OCI-LY1 (cell line): ENCODE measurements around the gene CPT1C.

Experiments used
- H2AFZ ChIP-seq: fragments of 200-600 bp; sonication (generic), shearing (Covaris generic); 2 replicates; pipeline ENCODE4 v1.6.0; 2014; ENCODE audit warnings: antibody characterized with exemption, mild to moderate bottlenecking, low read length
- H3F3A ChIP-seq: fragments of 200-600 bp; sonication (generic), shearing (Covaris generic); 2 replicates; pipeline ENCODE4 v1.6.0; 2014; ENCODE audit warnings: mild to moderate bottlenecking, antibody characterized with exemption, low read length, moderate library complexity; ENCODE audit not compliant: insufficient read depth
- H3K27ac ChIP-seq: fragments of 200-600 bp; sonication (generic); 2 replicates; pipeline ENCODE4 v1.5.1; 2014; ENCODE audit warnings: low read length, mixed run types, mild to moderate bottlenecking, low read depth; ENCODE audit not compliant: poor library complexity, severe bottlenecking
- H3K27me3 ChIP-seq: fragments of 200-600 bp; sonication (generic); 2 replicates; pipeline ENCODE4 v1.6.0; 2014; ENCODE audit warnings: antibody characterized with exemption, mild to moderate bottlenecking, low read length, moderate library complexity; ENCODE audit not compliant: insufficient read depth
- H3K36me3 ChIP-seq: fragments of 200-600 bp; sonication (generic); 2 replicates; pipeline ENCODE4 v1.6.1; 2014; ENCODE audit warnings: mild to moderate bottlenecking, antibody characterized with exemption, low read length, moderate library complexity, mixed read lengths; ENCODE audit not compliant: insufficient read depth
- H3K4me1 ChIP-seq: fragments of 200-600 bp; sonication (generic); 2 replicates; pipeline ENCODE4 v1.5.1; 2014; ENCODE audit warnings: mild to moderate bottlenecking, low read length, moderate library complexity; ENCODE audit not compliant: insufficient read depth, severe bottlenecking
- H3K4me2 ChIP-seq: fragments of 200-600 bp; sonication (generic), shearing (Covaris generic); 2 replicates; pipeline ENCODE4 v1.6.1; 2014; ENCODE audit warnings: low read length
- H3K4me3 ChIP-seq: fragments of 200-600 bp; sonication (generic); 2 replicates; pipeline ENCODE4 v1.5.1; 2014; ENCODE audit warnings: low read length, low read depth, mild to moderate bottlenecking, mixed read lengths; ENCODE audit not compliant: poor library complexity, severe bottlenecking
- H3K79me2 ChIP-seq: fragments of 200-600 bp; shearing (Covaris generic); 2 replicates; pipeline ENCODE4 v1.6.1; 2016; ENCODE audit warnings: mixed run types, low read length, mixed read lengths; ENCODE audit not compliant: insufficient read depth
- H3K9ac ChIP-seq: fragments of 200-600 bp; sonication (generic), shearing (Covaris generic); 2 replicates; pipeline ENCODE4 v1.6.1; 2014; ENCODE audit warnings: mild to moderate bottlenecking, low read length, mixed read lengths
- H3K9me2 ChIP-seq: fragments of 200-600 bp; sonication (generic), shearing (Covaris generic); 2 replicates; pipeline ENCODE4 v1.6.1; 2014; ENCODE audit warnings: low read depth, mild to moderate bottlenecking, low read length, mixed read lengths
- H3K9me3 ChIP-seq: fragments of 200-600 bp; shearing (Covaris generic); 2 replicates; pipeline ENCODE4 v1.6.1; 2014; ENCODE audit warnings: low read length, mixed read lengths
- H4K20me1 ChIP-seq: fragments of 200-600 bp; sonication (generic), shearing (Covaris generic); 2 replicates; pipeline ENCODE4 v1.6.0; 2016; ENCODE audit warnings: mild to moderate bottlenecking, low read length; ENCODE audit not compliant: insufficient read depth
- CTCF ChIP-seq: fragments of 200-600 bp; sonication (generic), shearing (Covaris generic); IDR thresholded peaks from 2 replicates; pipeline ENCODE4 v1.5.1; 2017; ENCODE audit warnings: mild to moderate bottlenecking, antibody characterized with exemption, low read length, moderate library complexity, mixed read lengths
- EZH2 ChIP-seq: fragments of 200-600 bp; sonication (generic), shearing (Covaris generic); IDR thresholded peaks from 2 replicates; pipeline ENCODE4 v1.8.0; 2017; ENCODE audit warnings: borderline replicate concordance, mixed run types, mild to moderate bottlenecking, antibody characterized with exemption, low read length, moderate library complexity, mixed read lengths

Gene CPT1C

GRCh38 chr19:49658139-49658517 is 32.8 kb upstream of the CPT1C start:
- Histone ChIP-seq H3K36me3 (peaks cover 94% of the 10 kb centered on the region), H3K4me3 (no peak overlapping the region), H3K9me2 (no peaks in the 10 kb centered on the region), H3K9ac (no peak overlapping the region), H4K20me1 (no peaks in the 10 kb centered on the region), H3K9me3 (no peaks in the 10 kb centered on the region), H3F3A (no peaks in the 10 kb centered on the region), H3K27ac (no peak overlapping the region), H3K79me2 (no peaks in the 10 kb centered on the region), H3K4me1 (no peaks in the 10 kb centered on the region), H3K4me2 (no peak overlapping the region), H2AFZ (no peak overlapping the region), H3K27me3 (no peaks in the 10 kb centered on the region)
- TF ChIP-seq EZH2 (no peak), CTCF (no peak)

GRCh38 chr19:49658566-49659442 is 32.1 kb upstream of the CPT1C start:
- H3K36me3 ChIP-seq: peaks cover 90% of the 10 kb centered on the region
- H3F3A ChIP-seq: no peaks in the 10 kb centered on the region
- H3K4me1 ChIP-seq: peaks cover 4% of the 10 kb centered on the region
- H3K27me3 ChIP-seq: no peaks in the 10 kb centered on the region
- no peaks in the 10 kb centered on the region for H4K20me1 ChIP-seq
- H3K79me2 ChIP-seq: no peaks in the 10 kb centered on the region
- no peaks in the 10 kb centered on the region for H3K9me3 ChIP-seq
- H3K9me2 ChIP-seq: no peaks in the 10 kb centered on the region
- H3K4me2 ChIP-seq: no peak overlapping the region
- TF ChIP-seq CTCF (no peak), EZH2 (no peak)
- H3K4me3 ChIP-seq: no peak overlapping the region
- no peak overlapping the region for H2AFZ ChIP-seq
- no peak overlapping the region for H3K27ac ChIP-seq
- H3K9ac ChIP-seq: no peak overlapping the region

GRCh38 chr19:49660338-49660961 is 30.5 kb upstream of the CPT1C start:
- H3K4me1 ChIP-seq: peaks cover 9% of the 10 kb centered on the region
- H2AFZ ChIP-seq: no peak overlapping the region
- no peaks in the 10 kb centered on the region for H4K20me1 ChIP-seq
- H3K9me3 ChIP-seq: no peaks in the 10 kb centered on the region
- H3K4me2 ChIP-seq: no peak overlapping the region
- no peaks in the 10 kb centered on the region for H3K27me3 ChIP-seq
- no peak overlapping the region for H3K4me3 ChIP-seq
- H3K9me2 ChIP-seq: no peaks in the 10 kb centered on the region
- H3K79me2 ChIP-seq: no peaks in the 10 kb centered on the region
- no peak overlapping the region for H3K9ac ChIP-seq
- no peak overlapping the region for H3K27ac ChIP-seq
- no peaks in the 10 kb centered on the region for H3F3A ChIP-seq
- TF ChIP-seq CTCF (no peak), EZH2 (no peak)
- peaks cover 75% of the 10 kb centered on the region for H3K36me3 ChIP-seq
